Right lobe of liver (tissue), 4 donors: ENCODE results near the gene APBB1IP.

Experiments
- CTCF ChIP-seq, 4 donors: fragments of 200-600 bp in 3 of 4; fragments of 450-650 bp in 1 of 4; IDR thresholded peaks; one replicate each; pipeline versions ENCODE4 v1.5.1 to v1.8.0; 2016 to 2022; ENCODE audit warnings: antibody characterized with exemption in 4 of 4, mild to moderate bottlenecking in 2 of 4
- POLR2A ChIP-seq: fragments of 450-650 bp; IDR thresholded peaks from one replicate; pipeline ENCODE4 v1.6.1; 2017; ENCODE audit warnings: antibody characterized with exemption, mild to moderate bottlenecking
- donor health status: DM: no; HTN: no; CAD: no.
- donor health status: DM: no; HTN: no; CAD: no.
- donor health status: DM: no; HTN: yes; CAD: no.

- TF ChIP-seq POLR2A (no peak), CTCF (IDR thresholded peaks at IDR 0.05) (no peak)
Observed at GRCh38 chr10:26391701-26392695, 46.1 kb upstream of the APBB1IP start.
